HAP-1 (cell line): ENCODE data around the gene BCL11A.

Experiments used
- DNase-seq, 2 experiments: peaks; one replicate each; pipeline ENCODE4 v3.0.0-alpha.2; 2016 to 2020; ENCODE audit warnings: low spot score in 2 of 2
- H3K27me3 ChIP-seq: fragments of 250-450 bp; sonication (Bioruptor Pico); 2 replicates; pipeline ENCODE4 v1.5.1; 2020; ENCODE audit warnings: low read depth, mild to moderate bottlenecking, moderate library complexity
- H3K36me3 ChIP-seq: fragments of 250-450 bp; sonication (Bioruptor Pico); replicated peaks from 2 replicates; pipeline ENCODE4 v1.5.1; 2020; ENCODE audit warnings: mild to moderate bottlenecking
- H3K4me1 ChIP-seq: fragments of 250-450 bp; sonication (Bioruptor Pico); 2 replicates; pipeline ENCODE4 v1.5.1; 2020; ENCODE audit warnings: mild to moderate bottlenecking
- H3K4me3 ChIP-seq: fragments of 250-450 bp; sonication (Bioruptor Pico); 2 replicates; pipeline ENCODE4 v1.5.1; 2020; ENCODE audit warnings: mild to moderate bottlenecking, moderate library complexity
- H3K9me3 ChIP-seq: fragments of 250-450 bp; sonication (Bioruptor Pico); 2 replicates; pipeline ENCODE4 v1.5.1; 2020; ENCODE audit warnings: mild to moderate bottlenecking, moderate library complexity
- in situ Hi-C: fragments of 300-500 bp; cut with MboI; formaldehyde crosslinking; loops from 3 replicates; pipeline ENCODE4 v1.14.3; 2020; ENCODE audit warnings: low sequenced_read_pairs, inconsistent platforms, mixed read lengths

The BCL11A gene

DNA sequence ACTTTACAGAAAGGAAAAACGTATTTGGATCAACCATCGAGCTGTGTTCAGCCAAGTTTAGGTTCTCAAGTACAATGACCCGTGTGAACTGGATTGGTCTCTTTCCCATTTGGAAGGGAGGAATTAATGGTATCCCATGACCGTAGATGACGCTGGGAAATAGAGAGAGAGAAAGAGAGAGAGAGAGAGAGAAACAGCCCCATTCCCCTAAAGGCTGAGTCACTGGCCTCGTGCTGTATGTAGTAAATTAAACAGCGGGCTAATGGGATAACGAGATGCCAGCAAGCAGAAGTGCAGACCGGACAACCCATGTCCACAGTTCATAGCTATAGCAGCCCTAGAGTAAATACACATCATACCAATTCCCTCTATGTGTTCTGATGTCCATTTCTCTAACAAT, 99.6 kb downstream of the BCL11A start:
- in situ Hi-C loops, result no loop called here
- H3K36me3 ChIP-seq, result 0 out of 2 replicates have a peak, but pooled peaks cover 2% of the 10 kb centered on the region
- H3K4me3 ChIP-seq, result no peak overlapping the region
- no peak for DNase-seq
- no peaks in the 10 kb centered on the region for H3K27me3 ChIP-seq
- no peaks in the 10 kb centered on the region for H3K4me1 ChIP-seq
- no peaks in the 10 kb centered on the region for H3K9me3 ChIP-seq

DNA sequence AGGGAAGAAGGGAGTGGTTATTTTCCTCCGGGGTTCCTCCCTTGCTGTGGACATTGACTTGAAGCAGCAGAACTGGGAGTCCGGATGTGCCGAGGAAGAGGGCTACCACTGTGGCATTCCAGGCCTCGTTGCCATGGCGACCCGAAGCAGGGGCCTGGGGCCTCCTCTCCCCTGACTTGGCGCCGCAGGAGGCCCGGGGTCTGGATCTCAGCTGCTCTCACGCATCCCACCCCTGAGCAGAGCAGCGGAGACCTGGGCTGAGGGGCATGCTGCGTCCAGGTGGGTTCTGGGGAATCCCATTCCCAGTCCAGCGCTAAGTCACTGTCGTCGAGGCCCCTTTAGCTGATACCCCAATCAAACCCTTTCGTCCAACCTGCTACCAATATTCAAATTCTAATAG, 100.2 kb downstream of the BCL11A start:
- no peaks in the 10 kb centered on the region for H3K27me3 ChIP-seq
- H3K4me1 ChIP-seq, result no peaks in the 10 kb centered on the region
- H3K9me3 ChIP-seq, result no peaks in the 10 kb centered on the region
- no peak overlapping the region for H3K4me3 ChIP-seq
- in situ Hi-C loops, result no loop called here
- no peak for DNase-seq
- H3K36me3 ChIP-seq, result 0 out of 2 replicates have a peak, but pooled peaks cover 2% of the 10 kb centered on the region

DNA sequence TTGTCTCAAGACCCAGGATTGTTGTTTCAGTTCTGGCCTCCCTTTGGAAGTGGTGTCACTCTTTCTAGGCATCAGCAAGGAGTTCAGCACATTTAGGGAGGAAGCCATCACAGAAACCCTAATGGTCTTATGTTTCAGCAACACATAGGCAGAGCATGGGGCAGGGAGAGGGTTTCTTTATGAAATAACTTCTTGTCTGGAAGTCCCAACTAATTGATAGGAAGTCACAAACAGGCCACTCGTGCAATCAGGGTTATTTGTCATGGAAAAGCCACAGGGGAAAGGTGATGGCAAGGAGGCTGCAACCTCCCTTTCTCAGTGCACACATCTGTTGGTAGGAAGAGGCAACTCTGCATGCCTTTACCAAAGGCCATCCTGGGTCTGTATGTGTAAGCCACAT, 103.0 kb downstream of the BCL11A start:
- H3K4me3 ChIP-seq, result no peak overlapping the region
- no peaks in the 10 kb centered on the region for H3K27me3 ChIP-seq
- no peaks in the 10 kb centered on the region for H3K4me1 ChIP-seq
- in situ Hi-C loops, result no loop called here
- no peak for DNase-seq
- 0 out of 2 replicates have a peak, but pooled peaks cover 2% of the 10 kb centered on the region for H3K36me3 ChIP-seq
- H3K9me3 ChIP-seq, result no peaks in the 10 kb centered on the region

GRCh38 chr2:60447943-60448342, 105.5 kb downstream of the BCL11A start:
- Histone ChIP-seq H3K9me3 (no peaks in the 10 kb centered on the region), H3K27me3 (no peaks in the 10 kb centered on the region), H3K4me3 (no peak overlapping the region), H3K36me3 (no peaks in the 10 kb centered on the region), H3K4me1 (peaks cover 5% of the 10 kb centered on the region)
- DNase-seq, result no peak
- in situ Hi-C loops, result no loop called here

GRCh38 chr2:60446413-60447267, 106.8 kb downstream of the BCL11A start:
- Histone ChIP-seq H3K4me3 (no peak overlapping the region), H3K27me3 (no peaks in the 10 kb centered on the region), H3K9me3 (no peaks in the 10 kb centered on the region), H3K36me3 (no peaks in the 10 kb centered on the region), H3K4me1 (peaks cover 11% of the 10 kb centered on the region)
- no peak for DNase-seq
- in situ Hi-C loops, result no loop called here

GRCh38 chr2:60445684-60446179, 107.7 kb downstream of the BCL11A start:
- DNase-seq, result no peak
- Histone ChIP-seq H3K9me3 (no peaks in the 10 kb centered on the region), H3K27me3 (no peaks in the 10 kb centered on the region), H3K36me3 (no peaks in the 10 kb centered on the region), H3K4me1 (peaks cover 11% of the 10 kb centered on the region), H3K4me3 (no peak overlapping the region)
- in situ Hi-C loops, result no loop called here

DNA sequence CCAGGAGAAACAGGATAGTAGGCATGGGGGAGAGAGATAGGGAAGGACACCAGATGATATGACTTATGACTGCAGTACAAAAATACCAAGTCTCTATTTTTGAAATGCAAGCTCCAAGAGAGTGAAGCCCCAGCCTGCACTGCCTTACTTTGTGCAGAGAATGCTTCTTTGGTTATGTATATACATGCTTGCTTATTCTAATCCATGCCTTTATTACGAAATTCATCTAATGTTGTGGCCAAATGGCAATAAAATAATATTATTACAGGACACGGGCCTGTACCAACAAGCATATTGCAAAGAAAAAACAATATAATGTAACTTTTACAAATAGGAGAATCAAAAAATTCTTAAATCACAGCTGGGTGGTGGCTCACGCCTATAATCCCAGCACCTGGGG, 110.8 kb downstream of the BCL11A start:
- no peak overlapping the region for H3K4me3 ChIP-seq
- peak in 1 of 2 experiments; percentile 42 for DNase-seq
- H3K27me3 ChIP-seq, result no peaks in the 10 kb centered on the region
- H3K4me1 ChIP-seq, result peaks cover 11% of the 10 kb centered on the region
- H3K9me3 ChIP-seq, result no peaks in the 10 kb centered on the region
- in situ Hi-C loops, result no loop called here
- no peaks in the 10 kb centered on the region for H3K36me3 ChIP-seq

DNA sequence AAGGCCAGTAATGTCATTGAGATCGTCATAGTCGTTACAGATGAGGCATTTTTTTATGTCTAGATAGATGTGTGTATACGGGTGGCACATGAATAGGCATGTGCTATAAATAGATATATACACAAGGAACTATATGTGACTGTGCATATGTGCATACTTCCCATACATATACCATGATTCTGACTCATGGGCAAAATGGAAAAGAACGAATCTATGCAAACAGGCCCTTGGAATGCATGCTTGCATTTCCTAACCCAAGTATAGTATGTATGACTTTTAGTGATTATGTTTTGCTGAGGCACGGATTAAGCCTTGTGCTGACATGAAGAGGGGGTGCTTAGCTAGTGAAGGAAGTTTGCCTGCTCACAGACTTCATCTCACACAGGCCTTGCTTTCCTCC, 111.7 kb downstream of the BCL11A start:
- Histone ChIP-seq H3K27me3 (no peaks in the 10 kb centered on the region), H3K4me3 (no peak overlapping the region), H3K36me3 (no peaks in the 10 kb centered on the region), H3K4me1 (peaks cover 11% of the 10 kb centered on the region), H3K9me3 (no peaks in the 10 kb centered on the region)
- in situ Hi-C loops, result no loop called here
- no peak for DNase-seq

DNA sequence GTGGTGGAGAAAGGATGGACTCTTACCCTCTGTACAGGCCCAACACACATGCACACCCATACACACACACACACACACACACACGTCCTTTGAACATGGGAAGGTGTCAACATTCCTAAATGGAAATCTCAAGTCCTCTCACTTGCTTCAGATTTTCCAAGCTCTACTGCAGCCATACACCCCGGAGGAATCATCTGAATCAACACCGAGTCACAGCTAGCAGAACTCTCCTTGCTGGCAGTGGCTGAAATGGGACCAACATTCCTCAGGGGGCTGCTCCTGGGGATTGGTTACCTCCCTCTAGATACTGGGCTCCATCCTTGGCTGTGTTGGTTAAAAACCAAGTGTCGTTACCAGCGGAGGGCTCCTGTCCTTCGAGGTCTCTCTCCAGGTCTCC, 112.7 kb downstream of the BCL11A start:
- no peak for DNase-seq
- in situ Hi-C loops, result no loop called here
- no peaks in the 10 kb centered on the region for H3K9me3 ChIP-seq
- peaks cover 11% of the 10 kb centered on the region for H3K4me1 ChIP-seq
- H3K36me3 ChIP-seq, result no peaks in the 10 kb centered on the region
- H3K4me3 ChIP-seq, result no peak overlapping the region
- H3K27me3 ChIP-seq, result no peaks in the 10 kb centered on the region

DNA sequence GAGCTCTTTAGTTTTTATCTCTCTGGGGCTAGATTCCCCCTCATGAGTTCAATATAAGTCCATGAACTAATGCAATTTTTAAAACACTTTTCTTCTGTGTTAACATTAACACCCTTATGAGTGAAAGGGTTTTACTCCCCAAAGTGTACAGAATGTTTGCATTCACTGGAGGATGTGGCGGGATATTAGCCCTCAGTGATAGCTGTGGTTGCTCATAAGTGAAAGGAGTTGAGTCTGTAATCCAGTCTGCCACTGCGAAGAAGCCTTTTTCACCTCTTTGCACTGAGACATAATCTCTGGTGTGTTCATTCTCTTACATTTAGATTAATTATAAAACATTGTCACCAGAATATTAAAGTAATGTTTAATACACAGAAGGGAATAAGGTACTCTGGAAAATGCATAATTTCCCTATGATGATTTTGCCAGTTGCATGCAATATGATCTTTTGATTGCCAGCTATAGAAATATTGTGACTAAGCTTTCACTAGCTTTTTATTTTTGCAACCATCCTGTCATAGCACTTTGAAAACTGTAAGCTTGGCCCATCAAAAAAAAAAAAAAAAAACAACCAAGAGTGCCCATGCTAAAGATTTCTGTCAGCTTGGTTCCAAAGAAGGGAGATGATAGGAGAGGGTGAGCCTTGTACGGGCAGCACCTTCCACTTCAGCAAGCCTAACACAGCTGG, 113.2 kb downstream of the BCL11A start:
- Histone ChIP-seq H3K4me1 (peaks cover 11% of the 10 kb centered on the region), H3K9me3 (no peaks in the 10 kb centered on the region), H3K4me3 (no peak overlapping the region), H3K27me3 (no peaks in the 10 kb centered on the region), H3K36me3 (no peaks in the 10 kb centered on the region)
- DNase-seq, result no peak
- in situ Hi-C loops, result no loop called here

DNA sequence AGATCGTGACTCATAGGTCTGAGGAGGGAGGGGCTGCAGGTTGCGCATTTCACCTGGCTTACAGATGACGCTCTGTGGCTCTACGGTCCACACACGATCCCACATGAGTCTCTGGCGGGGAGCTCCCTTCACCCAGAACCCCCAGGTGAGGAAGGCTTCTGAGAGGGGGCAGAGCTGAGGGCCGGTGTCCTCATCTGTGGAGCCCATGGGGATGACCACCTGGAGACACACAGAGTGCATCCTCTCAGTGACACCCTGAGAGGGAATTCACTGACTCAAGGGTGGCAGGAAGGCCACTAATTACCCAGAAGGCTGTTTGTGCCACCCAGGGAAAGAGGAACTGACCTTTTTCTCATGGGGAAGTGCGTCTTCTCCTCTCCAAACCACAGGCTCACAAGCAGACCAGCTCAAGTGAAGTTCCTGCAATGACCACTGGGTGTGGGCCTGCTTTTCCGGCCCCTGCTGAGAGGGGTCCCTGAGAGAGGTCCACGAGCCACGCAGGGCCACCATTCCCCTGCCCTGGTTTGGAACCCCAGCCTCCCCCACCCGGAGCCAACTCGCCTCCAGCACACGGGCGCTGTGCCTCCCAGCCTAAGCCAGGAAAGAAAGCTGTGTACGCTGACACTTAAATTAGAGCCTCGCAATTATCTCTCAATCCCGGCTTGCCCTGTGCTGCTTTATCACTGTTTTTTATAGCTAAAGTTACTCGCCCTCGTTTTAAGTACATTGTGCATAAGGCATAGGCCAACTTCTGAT, 114.1 kb downstream of the BCL11A start:
- Histone ChIP-seq H3K36me3 (no peaks in the 10 kb centered on the region), H3K9me3 (no peaks in the 10 kb centered on the region), H3K4me3 (no peak overlapping the region), H3K27me3 (no peaks in the 10 kb centered on the region), H3K4me1 (peaks cover 14% of the 10 kb centered on the region)
- in situ Hi-C loops, result no loop called here
- DNase-seq, result peak in 1 of 2 experiments; percentile 54

- no peaks in the 10 kb centered on the region for H3K27me3 ChIP-seq
- peaks cover 14% of the 10 kb centered on the region for H3K4me1 ChIP-seq
- in situ Hi-C loops, result no loop called here
- H3K9me3 ChIP-seq, result no peaks in the 10 kb centered on the region
- H3K4me3 ChIP-seq, result no peak overlapping the region
- DNase-seq, result no peak
- no peaks in the 10 kb centered on the region for H3K36me3 ChIP-seq
Observed at GRCh38 chr2:60438653-60439052, 114.8 kb downstream of the BCL11A start.

- DNase-seq, result no peak
- peaks cover 11% of the 10 kb centered on the region for H3K4me1 ChIP-seq
- H3K27me3 ChIP-seq, result no peaks in the 10 kb centered on the region
- no peaks in the 10 kb centered on the region for H3K9me3 ChIP-seq
- H3K4me3 ChIP-seq, result no peak overlapping the region
- no peaks in the 10 kb centered on the region for H3K36me3 ChIP-seq
- in situ Hi-C loops, result no loop called here
Observed at GRCh38 chr2:60438131-60438530, 115.3 kb downstream of the BCL11A start.
